PFSK-1 (cell line): Measurements from ENCODE around the gene NET1.

Experiments
- POLR2AphosphoS5 ChIP-seq: IDR thresholded peaks from 2 replicates; pipeline ENCODE4 v1.6.1; 2012; ENCODE audit warnings: low read depth, mild to moderate bottlenecking, control low read depth, low read length, moderate library complexity
- TAF1 ChIP-seq: IDR thresholded peaks from 2 replicates; pipeline ENCODE4 v1.6.1; 2012; ENCODE audit warnings: low read length, control low read depth, borderline replicate concordance; ENCODE audit not compliant: insufficient read depth

GRCh38 chr10:5503477-5503835, 91.1 kb downstream of the NET1 start:
- TF ChIP-seq POLR2AphosphoS5 (no peak), TAF1 (no peak)
